ENCODE data around the gene WDR4. TPM values are rescaled to one million over a fixed set of nuclear protein-coding genes. Genes with fewer than 3 reads are reported as not detected.
"Not testable (repeated sequence)": the region's sequence is repeated elsewhere in the genome, so short reads cannot be mapped to it uniquely, and the experiment has no call there.

Gene WDR4, protein sequence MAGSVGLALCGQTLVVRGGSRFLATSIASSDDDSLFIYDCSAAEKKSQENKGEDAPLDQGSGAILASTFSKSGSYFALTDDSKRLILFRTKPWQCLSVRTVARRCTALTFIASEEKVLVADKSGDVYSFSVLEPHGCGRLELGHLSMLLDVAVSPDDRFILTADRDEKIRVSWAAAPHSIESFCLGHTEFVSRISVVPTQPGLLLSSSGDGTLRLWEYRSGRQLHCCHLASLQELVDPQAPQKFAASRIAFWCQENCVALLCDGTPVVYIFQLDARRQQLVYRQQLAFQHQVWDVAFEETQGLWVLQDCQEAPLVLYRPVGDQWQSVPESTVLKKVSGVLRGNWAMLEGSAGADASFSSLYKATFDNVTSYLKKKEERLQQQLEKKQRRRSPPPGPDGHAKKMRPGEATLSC
- 13.2 and 13.3 TPM in 2 replicates for polyA plus RNA-seq (2014; cell fraction: cytosol; rRNA removed)
- 23.2 and 39.7 TPM in 2 replicates for polyA plus RNA-seq (2014; cell fraction: nucleus; rRNA removed)

DNA sequence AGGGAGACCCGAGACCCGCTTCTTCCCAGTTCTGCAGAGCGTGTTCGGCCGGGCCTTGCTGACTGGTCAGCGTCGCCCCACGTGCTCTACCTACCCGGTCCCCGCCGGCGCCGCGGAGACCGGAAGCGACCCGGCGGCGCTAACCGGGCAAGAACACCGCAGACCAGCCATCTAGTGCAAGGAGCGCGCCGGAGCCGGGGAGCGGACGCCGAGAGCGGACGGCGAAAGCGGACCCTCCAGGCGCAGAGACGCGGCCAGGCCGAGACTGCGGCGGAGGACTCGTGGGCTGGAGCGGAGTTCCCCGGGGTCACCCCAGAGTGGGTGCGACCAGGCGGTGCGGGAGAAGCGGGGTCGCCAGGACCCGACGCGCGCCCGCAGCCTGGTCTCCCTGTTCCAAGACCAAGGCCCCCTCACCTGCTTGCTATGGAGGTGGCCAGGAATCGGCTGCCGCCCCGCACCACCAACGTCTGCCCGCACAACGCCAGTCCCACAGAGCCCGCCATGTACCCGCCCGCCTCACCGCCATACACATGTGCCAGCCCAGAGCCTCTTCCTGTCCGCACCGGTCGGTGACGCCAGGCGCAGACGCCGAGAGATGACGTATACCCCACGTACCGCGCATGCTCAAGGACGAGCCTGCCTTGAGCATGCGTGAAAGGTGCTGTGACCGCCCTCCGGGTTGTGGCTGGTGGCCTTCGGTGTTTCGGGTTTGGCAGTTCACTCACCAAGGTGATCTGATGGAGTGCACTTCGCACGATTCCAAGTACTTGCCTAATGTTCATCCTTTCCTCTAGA, at the start of gene WDR4:
WDR4 (minus strand) TSS at position 547 of the 795 bp plus-strand sequence; CDS start at position 503, 44 bp downstream.
- DNase-seq (ENCODE audit: low spot score), result peak; percentile 97

DNA sequence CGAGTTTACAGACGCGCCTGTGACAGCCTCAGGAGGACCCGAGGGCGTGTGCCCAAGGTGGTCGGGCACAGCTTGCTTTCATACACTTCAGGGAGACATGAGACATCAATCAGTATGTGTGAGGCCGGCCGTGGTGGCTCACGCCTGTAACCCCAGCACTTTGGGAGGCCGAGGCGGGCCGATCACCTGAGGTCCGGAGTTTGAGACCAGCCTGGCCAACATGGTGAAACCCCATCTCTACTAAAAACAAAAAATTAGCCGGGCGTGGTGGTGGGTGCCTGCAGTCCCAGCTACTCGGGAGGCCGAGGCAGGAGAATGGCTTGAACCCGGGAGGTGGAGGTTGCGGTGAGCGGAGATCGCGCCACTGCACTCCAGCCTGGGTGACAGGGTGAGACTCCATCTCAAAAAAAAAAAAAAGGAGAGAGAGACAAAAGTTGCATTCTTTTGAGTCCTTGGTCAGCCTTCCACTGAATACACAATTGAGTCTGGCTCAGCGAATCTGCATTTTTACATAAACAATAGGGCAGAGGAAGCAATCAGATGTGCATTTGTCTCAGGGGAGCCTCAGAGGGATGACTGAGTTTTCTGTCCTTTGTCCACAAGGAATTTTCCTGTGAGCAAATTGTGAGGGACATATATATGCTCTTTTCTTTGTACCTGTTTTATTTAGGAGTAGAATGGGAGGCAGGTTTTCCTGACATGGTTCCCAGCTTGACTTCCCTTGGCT, 48.3 kb upstream of the WDR4 start:
- DNase-seq (ENCODE audit: low spot score), result not testable (repeated sequence)

DNA sequence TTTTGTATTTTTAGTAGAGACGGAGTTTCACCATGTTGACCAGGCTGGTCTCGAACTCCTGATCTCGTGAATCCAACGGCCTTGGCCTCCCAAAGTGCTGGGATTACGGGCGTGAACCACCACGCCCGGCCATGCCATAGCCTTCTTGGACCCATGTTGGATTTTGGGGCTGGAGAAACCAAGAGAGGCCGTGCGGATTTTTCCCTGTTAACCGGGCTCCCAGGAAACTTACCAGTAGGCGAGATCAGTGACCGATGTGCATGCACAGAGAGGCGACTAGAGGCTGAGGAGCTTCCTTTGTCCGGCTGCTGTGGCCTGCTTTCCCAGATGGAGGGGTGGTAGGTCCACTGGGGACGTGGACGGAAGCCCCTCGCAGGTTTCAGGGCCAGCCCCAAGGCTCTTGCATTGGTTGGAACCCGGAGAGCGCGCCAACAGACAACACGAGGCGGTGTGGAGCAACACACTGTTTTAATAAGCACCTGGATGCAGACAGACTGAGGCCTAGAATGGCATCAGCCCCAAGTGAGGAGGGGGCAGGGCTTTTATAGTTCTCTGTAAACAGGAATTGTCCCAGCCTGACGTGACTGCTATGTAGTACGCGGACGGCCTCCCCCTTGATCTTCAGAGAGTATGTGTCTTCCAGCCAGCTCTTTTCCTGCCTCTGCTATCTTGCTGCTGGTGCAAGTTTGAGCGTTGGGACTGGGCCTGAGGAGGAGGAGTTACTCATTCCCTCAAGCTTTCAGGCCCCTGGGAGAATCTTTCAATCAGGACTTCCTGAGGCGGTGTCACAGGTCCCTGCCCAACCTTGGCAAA, 46.0 kb upstream of the WDR4 start, which contains the start of gene ERVH48-1:
ERVH48-1 (minus strand) TSS at position 517 of the 813 bp plus-strand sequence. CDS start 6,624 bp downstream, outside the sequence.
- DNase-seq (ENCODE audit: low spot score), result no peak

DNA sequence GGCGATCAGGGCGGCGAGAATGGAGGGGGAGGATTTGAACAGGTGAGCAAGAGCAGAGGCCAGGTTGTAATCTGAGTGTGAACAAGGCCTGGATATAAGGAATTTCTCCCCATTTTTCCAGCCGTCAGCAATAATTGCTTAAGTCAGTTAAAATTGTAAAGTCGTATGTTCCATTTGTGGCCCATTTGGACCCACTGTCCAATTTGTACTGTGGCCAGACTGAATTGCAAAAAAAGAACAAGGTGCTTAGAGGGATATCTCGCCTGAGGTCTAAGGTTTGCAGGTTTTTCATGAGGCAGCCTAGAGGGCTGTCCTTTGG, 45.1 kb upstream of the WDR4 start:
- no peak for DNase-seq (ENCODE audit: low spot score)

DNA sequence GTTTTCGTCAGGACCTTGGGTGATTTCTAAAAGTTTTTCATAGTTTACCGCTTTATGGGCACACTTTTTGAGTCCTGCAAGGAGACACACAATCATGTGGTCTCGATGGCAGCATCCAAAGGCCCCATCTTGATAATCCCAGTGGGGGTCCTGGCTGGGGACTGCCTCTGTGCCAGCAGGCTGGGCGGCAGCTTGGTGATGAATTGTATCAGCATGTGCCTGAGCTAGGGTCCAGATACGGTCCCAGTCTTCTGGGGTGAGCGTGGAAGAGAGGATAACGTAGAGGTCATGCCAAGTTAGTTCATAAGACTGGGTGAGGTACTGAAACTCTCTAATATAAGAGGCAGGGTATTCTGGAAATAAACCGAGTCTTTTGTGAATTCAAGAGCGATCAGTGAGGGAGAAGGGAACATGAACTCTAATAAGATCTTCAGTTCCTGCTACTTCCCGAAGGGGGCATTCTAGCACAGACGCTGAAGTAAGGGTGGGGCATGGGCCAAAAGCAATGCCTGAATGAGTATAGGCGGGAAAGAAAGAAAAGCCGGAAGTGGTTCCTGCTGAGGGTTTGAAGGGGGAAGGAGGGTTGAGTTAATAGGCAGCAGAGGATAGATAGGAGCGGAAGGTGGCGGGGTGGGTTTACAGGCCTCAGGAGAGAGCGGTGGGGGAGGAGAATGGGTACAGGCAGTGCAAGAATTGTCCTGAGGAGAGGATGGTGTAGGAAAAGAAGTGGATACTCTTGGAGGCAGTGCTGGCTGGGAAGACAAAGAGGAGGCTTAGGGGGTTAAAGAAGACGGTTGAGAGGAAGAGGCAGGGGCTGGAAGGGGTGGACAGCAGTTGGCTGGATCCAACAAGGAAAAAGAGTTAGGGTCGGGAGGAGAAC, 44.5 kb upstream of the WDR4 start:
- peak; percentile 92 for DNase-seq (ENCODE audit: low spot score)

DNA sequence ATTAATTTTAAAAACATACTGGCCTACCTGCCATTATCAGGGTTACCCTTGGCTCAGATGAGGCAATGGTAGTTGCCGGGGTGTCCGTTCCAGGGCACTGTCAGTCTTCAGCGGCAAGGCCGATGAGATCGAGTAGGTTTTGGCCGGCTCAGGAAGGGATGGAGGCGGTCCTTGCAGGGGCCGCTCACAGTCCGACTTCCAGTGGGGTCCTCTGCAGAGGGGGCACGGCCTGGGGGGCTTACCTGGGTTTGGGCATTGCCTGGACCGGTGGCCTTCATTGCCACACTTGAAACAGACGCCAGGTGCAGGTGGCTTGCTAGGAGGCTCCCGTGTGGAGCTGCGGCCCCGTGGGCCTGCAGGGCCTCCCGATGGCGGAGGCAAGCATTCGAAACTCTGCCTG, 43.6 kb upstream of the WDR4 start:
- no peak for DNase-seq (ENCODE audit: low spot score)

DNA sequence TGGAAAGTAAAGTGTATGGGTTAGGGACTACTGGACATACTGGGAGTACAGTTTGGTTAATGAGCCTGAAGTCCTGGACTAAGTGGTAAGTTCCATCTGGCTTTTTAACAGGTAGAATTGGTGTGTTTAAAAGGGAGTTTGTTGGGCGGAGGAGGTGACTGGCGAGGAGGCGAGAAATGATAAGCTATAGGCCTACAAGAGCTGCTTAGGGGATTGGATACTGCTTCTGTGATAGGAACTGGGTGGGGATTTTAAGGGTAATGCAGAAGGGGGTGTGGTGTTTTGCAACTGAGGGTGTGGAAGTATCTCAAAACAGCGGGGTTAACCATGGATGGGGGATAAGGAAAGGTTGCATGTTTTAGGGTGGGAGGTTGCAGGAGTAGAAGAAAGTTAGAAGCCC, 42.6 kb upstream of the WDR4 start:
- DNase-seq (ENCODE audit: low spot score), result no peak

DNA sequence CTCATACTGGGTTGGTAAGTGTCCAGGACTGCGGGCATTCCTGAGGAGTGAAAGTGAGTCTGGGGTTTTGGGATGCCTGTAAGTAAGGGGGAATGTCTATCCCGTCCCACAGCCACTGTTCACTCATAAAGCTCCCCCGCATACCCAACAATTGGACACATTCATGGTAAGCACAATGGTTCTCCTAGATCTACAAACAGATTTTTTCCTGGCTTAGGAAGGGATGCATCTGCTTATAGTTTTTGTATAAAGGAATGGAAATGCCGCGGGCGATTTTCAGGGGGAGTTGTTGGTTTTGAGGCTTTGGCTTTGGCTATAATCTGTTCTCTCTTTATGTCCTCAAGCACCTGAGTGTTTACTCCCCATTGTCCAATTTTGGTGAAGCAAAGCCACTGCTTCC, 39.0 kb upstream of the WDR4 start:
- DNase-seq (ENCODE audit: low spot score), result no peak

DNA sequence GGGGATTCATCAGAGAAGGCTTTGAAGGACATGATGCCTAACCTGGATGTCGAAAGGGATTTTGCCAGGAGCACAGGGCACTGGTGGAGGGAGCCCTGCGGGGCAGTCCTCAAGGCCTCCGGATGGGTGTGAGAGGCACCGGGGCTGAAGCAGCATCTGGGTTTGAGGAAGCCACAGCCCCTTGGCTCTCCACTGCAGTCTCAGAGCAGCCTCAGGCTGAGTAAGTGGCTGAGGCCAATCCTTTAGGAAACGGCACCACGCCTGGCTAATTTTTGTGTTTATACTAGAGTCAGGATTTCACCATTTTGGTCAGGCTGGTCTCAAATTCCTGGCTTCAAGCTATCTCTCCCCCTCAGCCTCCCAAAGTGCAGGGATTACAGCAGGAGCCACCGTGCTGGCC, 34.1 kb upstream of the WDR4 start:
- no peak for DNase-seq (ENCODE audit: low spot score)

DNA sequence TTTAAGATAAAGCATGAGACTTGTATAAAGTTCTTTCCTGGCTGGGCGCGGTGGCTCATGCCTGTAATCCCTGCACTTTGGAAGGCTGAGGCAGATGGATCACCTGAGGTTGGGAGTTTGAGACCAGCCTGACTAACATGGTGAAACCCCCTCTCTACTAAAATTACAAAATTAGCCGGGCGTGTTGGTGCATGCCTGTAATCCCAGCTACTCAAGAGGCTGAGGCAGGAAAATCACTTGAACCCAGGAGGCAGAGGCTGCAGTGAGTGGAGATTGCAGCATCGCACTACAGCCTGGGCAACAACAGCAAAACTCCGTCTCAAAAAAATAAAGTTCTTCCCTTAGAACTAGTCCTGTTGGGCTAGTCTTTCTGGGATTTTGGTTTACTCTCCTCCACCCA, 32.6 kb upstream of the WDR4 start:
- not testable (repeated sequence) for DNase-seq (ENCODE audit: low spot score)

DNA sequence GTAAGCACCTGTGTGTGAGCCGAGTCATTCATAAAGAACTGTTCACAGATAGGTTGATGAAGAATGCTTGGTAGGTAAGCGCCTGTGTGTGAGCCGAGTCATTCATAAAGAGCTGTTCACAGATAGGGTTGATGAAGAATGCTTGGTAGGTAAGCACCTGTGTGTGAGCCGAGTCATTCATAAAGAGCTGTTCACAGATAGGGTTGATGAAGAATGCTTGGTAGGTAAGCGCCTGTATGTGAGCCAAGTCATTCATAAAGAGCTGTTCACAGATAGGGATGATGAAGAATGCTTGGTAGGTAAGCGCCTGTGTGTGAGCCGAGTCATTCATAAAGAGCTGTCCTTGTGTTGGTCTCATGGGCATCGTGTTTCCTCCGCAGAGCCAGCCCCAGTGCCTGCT, 29.1 kb upstream of the WDR4 start:
- DNase-seq (ENCODE audit: low spot score), result not testable (repeated sequence)

DNA sequence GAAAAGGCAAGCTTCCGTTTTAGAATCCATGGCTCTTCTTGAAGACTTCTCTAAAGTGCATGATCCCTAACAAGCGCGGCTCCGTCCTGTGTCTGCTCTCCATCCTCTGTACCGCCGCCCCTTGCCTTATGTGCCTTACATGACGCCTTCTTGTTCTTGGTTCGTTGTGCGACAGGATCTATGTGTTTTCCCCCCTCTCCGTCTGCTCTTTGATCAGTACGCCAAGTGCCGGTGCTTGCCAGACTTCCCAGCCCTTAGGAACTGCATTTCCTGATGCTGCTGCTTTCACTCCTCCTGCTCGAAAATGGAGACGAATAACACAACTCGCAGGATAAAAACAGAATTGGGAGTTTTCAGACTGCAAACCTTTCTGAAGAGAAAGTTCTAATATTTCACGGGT, 26.9 kb upstream of the WDR4 start:
- no peak for DNase-seq (ENCODE audit: low spot score)

DNA sequence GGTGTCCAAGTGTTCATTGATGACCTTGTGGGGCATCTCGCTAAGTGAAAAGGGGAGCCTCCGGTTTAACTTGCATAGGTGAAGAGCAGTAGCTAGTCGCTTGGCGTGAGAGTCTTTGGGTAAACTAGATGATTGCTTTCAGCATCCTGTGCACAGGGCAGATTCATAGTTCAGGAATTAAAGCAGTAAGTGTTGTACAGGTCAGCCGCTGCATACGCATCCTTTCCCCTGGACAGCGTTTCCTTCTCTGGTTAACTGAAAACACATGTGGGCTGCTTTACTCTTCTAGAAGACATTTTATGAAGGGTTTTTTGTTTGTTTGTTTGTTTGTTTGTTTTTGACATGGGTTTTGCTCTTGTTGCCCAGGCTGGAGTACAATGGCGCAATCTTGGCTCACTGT, 25.9 kb upstream of the WDR4 start:
- no peak for DNase-seq (ENCODE audit: low spot score)

DNA sequence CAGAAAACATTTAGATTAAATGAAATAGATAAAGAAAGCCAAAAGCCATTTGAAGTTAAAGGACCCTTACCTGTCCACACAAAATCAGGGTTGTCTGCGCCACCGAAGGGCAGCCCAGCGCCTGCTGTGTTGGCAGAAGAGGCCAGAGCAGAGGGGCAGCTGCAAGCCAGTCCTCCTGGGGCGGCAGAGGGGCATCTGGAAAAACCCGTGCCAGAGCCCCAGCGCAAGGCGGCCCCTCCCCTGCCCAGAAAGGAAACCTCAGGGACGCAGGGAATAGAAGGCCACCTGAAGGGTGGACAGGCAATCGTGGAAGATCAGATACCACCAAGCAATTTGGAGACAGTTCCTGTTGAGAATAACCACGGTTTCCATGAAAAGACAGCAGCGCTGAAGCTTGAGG, 24.5 kb upstream of the WDR4 start:
- no peak for DNase-seq (ENCODE audit: low spot score)

DNA sequence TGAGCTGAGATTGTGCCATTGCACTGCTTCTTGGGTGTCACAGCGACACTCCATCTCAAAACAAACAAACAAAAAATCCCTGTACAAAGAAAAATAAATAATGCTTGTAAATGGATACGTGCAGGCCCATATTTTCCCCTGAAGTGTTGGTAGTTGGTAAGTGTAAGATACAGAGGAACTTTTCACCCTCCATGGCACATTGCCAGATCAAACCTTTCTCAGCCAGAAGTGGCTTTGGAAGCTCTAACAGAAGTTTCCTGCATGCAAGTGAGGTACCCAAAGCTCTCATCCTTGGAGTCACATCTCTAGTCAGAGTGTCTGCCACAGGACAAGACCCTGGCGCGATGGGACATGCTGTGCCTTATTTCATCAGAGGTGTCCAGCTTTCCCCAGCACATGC, 21.1 kb upstream of the WDR4 start:
- no peak for DNase-seq (ENCODE audit: low spot score)

DNA sequence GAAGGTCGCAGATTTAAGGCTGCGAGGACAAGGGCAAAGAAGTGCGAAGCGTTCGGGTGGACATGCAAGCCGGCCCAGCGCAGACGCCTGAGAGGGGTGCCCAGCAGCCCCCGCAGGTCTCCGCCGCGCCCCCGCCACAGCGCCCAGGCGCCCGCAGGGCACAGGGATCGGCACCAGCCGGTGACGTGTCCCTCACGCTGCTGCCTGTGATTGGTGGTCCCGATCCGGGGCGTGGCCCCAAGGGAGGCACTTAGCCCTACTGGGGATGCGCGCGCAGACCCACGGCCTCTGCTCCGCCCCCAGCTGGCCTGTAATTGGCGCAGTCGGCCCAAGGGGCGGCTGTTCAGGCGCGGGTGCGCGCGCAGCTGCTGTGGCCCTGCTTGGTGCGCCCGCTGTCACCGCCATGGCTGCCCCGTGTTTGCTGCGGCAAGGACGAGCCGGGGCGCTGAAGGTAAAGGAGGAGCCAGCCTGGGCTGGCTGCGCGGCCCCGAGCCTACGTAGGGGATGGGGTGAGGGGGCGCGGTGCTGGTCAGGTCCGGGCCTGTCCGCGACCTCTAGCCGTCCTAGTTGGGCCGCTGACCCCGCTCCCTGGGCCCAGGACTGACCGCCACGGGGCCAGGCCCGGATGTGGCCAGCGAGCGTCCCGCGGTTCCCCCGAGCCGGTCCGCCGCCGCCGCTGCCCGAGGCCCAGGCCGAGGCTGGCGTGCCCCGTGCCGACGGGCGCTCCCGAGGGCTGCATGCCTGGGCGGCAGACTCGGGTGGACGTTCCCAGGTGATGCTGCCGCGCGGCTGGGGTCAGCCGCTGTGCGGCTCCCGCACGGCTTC, 13.8 kb upstream of the WDR4 start, which contains the start of gene NDUFV3:
NDUFV3 (plus strand) TSS at position 379 of the 825 bp plus-strand sequence; CDS start at position 404, 25 bp downstream.
- peak; percentile 97 for DNase-seq (ENCODE audit: low spot score)

DNA sequence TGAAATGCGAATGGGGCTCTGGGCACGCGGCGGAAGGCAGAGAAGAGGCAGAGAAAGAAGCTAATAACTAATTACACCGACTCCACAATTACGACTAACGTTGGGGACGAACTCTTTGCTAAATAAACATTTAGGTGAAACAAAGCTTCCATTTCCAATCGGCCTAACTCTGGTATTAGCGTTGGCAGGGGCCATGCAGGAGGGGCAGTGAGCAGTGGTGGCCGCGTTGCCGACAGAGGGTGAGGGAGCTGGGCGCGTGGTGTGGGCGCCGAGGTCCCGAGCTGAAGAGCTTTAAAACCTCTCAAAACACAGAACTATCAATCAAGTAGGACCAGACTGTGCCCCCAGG, 13.2 kb upstream of the WDR4 start:
- DNase-seq (ENCODE audit: low spot score), result no peak

DNA sequence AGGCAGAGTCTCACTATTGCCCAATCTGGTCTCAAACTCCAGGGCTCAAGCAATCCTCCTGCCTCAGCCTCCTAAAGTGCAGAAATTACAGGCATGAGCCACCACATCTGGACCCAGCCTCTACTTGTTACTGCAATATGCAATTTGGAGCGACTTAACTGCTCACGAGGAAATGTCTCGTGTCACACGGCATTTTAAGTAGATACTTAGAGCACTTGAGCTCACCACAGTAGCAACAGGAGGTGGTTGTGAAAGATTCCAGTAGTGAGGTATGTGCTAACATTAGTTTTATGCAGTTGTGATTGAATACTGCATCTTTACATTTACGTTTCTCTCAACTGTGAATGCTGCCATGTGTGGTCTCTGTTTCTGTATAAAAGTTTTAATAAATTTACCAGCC, 8.0 kb upstream of the WDR4 start:
- no peak for DNase-seq (ENCODE audit: low spot score)

DNA sequence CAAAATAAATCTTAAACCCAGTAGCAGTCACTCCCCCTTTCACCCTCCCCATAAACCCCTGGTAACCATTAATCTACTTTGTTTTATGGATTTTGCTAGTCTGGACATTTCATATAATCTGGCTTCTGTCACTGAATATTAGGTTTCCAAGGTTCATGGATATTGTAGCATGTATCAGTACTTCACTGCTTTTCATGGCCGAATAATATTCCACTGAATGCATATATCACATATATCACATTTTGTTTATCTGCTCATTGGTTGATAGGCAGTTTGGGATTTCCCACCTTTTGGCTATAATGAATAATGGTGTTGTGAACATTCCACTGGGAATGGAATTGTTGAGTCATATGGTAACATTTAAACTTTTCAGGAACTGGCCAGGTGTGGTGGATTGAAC, 4.6 kb upstream of the WDR4 start:
- no peak for DNase-seq (ENCODE audit: low spot score)
